Tibial nerve (tissue), 4 donors: ENCODE data around the gene HPSE2.

Source experiments
- EP300 ChIP-seq, 2 donors: sonication (generic); formaldehyde crosslinking; IDR thresholded peaks; one replicate each; pipeline ENCODE4 v1.6.1; 2017; ENCODE audit warnings: antibody characterized with exemption in 2 of 2, mild to moderate bottlenecking in 1 of 2
- POLR2A ChIP-seq, 2 donors: fragments of 450-650 bp; IDR thresholded peaks; one replicate each; pipeline ENCODE4 v1.6.1; 2017; ENCODE audit warnings: antibody characterized with exemption in 2 of 2, mild to moderate bottlenecking in 2 of 2, moderate library complexity in 2 of 2
- TF ChIP-seq, protein P1 (sequence below), 5 experiments: fragments of 200-600 bp in 3 of 5; fragments of 450-650 bp in 2 of 5; sonication (generic) in 3 of 5; IDR thresholded peaks; one replicate each; pipeline ENCODE4 v1.5.1; 2016 to 2019; ENCODE audit warnings: antibody characterized with exemption in 5 of 5, mild to moderate bottlenecking in 3 of 5, moderate library complexity in 2 of 5

DNA sequence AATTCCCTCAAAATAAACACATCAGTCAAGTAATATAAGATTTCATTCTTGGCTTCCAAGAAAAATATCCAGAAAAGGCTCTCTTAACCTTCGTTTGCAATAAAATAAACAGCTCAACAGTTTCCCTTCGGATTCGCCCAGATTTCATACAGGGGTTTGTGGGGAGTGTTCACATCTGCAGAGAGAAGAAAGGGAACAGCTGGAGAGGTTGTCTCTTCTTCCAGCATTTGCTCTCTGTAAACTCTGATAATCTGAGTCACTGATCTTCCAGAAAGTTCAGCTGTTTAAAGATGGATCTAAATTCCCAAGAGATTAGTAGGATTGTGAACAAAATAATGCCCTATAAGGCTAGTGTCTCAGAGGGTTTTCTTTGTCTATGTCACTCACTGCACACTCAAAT is 277.9 kb downstream of the HPSE2 start:
- TF ChIP-seq, protein P1, sequence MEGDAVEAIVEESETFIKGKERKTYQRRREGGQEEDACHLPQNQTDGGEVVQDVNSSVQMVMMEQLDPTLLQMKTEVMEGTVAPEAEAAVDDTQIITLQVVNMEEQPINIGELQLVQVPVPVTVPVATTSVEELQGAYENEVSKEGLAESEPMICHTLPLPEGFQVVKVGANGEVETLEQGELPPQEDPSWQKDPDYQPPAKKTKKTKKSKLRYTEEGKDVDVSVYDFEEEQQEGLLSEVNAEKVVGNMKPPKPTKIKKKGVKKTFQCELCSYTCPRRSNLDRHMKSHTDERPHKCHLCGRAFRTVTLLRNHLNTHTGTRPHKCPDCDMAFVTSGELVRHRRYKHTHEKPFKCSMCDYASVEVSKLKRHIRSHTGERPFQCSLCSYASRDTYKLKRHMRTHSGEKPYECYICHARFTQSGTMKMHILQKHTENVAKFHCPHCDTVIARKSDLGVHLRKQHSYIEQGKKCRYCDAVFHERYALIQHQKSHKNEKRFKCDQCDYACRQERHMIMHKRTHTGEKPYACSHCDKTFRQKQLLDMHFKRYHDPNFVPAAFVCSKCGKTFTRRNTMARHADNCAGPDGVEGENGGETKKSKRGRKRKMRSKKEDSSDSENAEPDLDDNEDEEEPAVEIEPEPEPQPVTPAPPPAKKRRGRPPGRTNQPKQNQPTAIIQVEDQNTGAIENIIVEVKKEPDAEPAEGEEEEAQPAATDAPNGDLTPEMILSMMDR (IDR thresholded peaks at IDR 0.05), result no peak
- no peak for TF ChIP-seq POLR2A (IDR thresholded peaks at IDR 0.05)
- TF ChIP-seq EP300 (IDR thresholded peaks at IDR 0.05), result no peak
